GM19043 (cell line): Measurements from ENCODE around the gene PKD2L2.
"Not testable (repeated sequence)": the region's sequence is repeated elsewhere in the genome, so short reads cannot be mapped to it uniquely, and the experiment has no call there.

ENCODE experiments used
- ATAC-seq: cut with Tn5 transposase; IDR thresholded peaks from one replicate; pipeline ENCODE4 v1.9.1; 2021; ENCODE audit warnings: low read depth; ENCODE audit not compliant: unreplicated experiment

PKD2L2 gene

GRCh38 chr5:137944280-137944679 lies 55.0 kb downstream of the PKD2L2 start:
- ATAC-seq = not testable (repeated sequence)

- ATAC-seq = no peak
These were observed 56.6 kb downstream of the PKD2L2 start for GRCh38 chr5:137945825-137946224.

GRCh38 chr5:137954131-137954879 lies 65.0 kb downstream of the PKD2L2 start:
- ATAC-seq = no peak

GRCh38 chr5:137957948-137958347 lies 68.7 kb downstream of the PKD2L2 start:
- ATAC-seq = no peak

DNA sequence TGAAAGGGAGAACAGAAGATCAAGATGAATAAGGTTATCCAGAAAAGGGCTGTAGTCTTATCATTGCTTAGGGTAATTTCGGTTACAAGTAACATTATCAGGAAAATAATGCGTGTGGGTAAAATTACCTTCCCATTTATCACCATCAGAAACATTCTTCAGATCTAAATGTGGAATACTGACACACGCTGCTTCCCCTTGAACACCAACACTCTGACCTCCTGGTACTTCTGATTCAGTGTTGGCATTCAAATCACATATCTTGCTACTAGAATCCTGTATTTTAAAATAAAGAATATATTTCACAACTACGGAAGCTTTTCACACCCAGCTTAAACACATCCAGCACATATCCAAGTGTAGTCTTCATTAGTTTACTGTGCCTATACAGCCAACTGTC lies 70.2 kb downstream of the PKD2L2 start:
- no peak for ATAC-seq

GRCh38 chr5:137960141-137960540 lies 70.9 kb downstream of the PKD2L2 start:
- no peak for ATAC-seq

DNA sequence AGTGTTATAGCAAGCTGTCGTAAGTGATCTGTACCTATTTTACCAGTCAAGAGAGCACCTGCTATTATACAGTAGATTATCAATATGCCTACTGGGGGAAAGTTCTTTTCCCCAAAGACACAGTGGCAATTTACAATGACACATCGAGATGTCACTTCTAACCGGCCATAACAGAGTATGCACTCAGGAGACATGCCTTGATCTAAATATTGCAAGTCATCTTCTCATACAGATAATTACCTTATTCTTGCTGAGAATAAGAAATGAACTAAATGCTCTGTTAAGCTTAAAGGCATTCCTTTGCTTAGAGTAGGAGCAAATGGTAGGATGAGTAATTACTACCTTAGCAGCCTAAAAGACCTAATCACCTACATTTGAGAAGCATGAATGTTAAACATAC lies 71.6 kb downstream of the PKD2L2 start:
- ATAC-seq = no peak

DNA sequence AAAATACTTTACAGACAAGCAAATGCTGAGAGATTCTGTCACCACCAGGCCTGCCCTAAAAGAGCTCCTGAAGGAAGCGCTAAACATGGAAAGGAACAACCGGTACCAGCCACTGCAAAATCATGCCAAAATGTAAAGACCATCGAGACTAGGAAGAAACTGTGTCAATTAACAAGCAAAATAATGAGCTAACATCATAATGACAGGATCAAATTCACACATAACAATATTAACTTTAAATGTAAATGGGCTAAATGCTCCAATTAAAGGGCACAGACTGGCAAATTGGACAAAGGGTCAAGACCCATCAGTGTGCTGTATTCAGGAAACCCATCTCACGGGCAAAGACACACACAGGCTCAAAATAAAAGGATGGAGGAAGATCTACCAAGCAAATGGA lies 81.1 kb downstream of the PKD2L2 start:
- not testable (repeated sequence) for ATAC-seq

- no peak for ATAC-seq
These were observed 86.0 kb downstream of the PKD2L2 start for GRCh38 chr5:137975208-137975607.

DNA sequence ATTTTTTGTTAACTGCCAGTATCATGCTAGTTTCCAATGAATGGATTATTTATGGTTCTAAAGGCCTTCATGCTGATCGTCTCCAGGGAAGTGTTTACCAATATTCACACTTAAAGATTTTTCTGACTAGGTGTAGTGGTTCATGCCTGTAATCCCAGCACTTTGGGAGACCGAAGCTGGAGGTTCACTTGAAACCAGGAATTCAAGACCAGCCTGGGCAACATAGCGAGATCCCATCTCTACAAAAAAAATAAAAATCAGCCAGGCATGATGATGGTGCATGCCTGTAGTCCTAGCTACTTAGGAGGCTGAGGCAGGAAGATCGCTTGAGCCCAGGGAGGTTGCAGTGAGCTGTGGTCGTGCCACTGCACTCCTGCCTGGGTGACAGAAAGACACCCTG lies 100.2 kb downstream of the PKD2L2 start:
- ATAC-seq = no peak
